ENCODE measurements around the gene STPG1.

STPG1 gene

GRCh38 chr1:24322470-24323177 is 91.0 kb downstream of the STPG1 start:
- H3K27ac ChIP-seq = peak overlapping the region; percentile 98
- no peak for DNase-seq (ENCODE audit: low read depth, low spot score)

DNA sequence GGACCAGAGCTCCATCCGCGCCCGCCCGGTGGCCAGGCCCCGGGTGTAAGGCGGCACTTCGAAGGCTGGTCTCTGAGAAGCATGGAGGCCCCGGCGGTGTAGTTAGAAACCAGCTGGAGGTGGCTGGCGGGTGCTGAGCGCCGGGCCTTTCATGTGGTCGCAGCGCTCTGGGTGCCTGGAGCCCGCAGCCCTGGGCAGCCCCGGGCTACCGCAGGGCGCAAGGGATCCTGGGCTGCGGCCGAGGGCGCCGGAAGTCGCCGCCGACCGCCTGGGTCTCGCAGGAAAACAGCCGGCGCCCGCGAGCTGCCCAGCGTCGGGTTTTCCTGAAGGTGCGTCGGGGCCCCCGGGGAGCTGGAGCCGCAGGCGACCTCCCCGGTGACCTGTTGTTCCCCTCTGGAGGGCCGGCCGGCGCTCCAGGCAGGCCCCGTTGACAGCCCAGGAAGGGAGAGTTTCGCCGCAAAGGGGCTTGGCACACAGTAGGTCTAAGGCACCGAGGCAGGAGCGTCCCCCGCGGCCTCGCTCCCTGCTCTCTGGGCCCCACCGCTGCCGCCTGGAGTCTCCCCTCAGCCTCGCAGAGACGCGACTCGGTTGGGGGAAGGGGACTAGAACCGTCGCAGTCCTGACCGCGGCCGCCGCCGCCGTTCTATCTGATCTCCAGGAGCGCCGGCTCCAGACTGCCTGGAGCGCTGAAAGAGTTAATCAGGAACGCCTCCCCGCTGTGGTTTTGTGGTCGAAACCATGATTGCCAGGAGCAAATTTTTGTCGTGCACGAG is 91.7 kb downstream of the STPG1 start:
- peak overlapping the region; percentile 98 for H3K27ac ChIP-seq
- peak; percentile 88 for DNase-seq (ENCODE audit: low read depth, low spot score)

DNA sequence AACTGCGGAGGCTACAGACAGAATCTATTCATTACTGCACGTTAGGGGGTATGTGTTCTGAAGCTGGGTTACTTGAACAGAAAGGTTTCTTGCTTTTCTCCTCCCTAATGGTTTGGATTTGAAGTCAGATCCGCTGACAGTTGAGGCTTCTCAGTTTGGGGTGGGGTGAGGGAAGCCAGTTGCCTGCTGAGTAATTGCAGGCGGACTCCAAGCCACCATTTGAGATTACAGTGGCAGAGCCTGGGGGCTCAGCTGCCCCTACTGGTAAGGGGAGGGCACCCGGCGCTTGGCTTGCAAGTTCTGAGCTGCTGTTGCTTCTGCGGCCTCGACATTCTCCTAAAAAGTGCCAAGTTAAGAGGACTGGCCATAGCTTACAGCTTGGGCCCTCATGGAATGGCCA is 92.5 kb downstream of the STPG1 start:
- H3K27ac ChIP-seq = peak overlapping the region; percentile 98
- no peak for DNase-seq (ENCODE audit: low read depth, low spot score)

DNA sequence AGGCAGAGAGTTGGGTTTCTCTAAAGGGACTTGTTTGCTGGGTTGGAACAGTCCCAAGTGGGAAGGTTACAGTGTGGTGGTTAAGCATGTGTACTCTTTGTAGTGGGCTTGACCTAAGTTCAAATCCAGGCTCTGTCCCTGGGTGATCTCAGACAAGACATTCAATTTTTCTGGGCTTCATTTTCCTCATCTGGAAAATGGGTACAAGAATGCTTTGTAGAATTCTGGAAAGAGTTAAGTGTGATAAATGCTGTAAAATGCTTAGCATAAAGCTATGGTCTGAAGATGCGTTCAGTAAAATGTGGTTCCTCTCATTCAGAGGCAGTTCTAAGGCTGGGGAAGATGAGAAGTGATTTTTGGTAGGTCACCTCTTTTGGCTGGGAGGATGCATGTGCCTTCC is 93.6 kb downstream of the STPG1 start:
- H3K27ac ChIP-seq = peak overlapping the region; percentile 98
- DNase-seq (ENCODE audit: low read depth, low spot score) = no peak

DNA sequence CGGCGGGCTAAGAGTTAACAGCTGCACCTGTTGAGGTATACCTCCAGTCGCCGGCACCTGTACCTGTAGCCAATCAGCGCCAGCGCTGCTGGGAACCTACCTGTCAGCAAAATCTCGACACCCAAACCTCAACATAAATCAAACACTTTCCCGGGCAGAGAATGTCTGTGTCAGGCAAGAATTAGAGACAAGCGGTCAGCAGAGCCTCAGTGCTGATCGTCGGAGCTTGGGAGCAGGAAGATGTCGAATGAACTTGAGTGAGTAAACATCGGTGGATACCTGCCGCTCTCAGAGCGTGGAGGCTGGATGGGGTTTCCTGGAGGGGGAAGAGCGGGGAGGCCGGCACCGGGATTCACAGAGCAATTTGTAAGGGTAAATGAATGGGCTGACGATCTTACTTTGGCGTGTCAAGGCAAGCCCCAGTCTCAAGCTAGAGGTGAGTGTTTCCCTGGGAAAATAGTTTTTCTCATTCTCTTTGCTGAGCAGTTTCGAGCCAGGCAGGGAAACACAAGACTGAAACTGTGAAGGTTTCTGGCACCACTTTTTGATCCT is 94.2 kb downstream of the STPG1 start, which contains the start of gene GRHL3:
TSS of gene GRHL3 (plus strand) at position 46 of the 552 bp plus-strand sequence. CDS start at position 241, 195 bp downstream.
- peak; percentile 94 for DNase-seq (ENCODE audit: low read depth, low spot score)
- peak within 1 kb of the TSS; percentile 98 for H3K27ac ChIP-seq

DNA sequence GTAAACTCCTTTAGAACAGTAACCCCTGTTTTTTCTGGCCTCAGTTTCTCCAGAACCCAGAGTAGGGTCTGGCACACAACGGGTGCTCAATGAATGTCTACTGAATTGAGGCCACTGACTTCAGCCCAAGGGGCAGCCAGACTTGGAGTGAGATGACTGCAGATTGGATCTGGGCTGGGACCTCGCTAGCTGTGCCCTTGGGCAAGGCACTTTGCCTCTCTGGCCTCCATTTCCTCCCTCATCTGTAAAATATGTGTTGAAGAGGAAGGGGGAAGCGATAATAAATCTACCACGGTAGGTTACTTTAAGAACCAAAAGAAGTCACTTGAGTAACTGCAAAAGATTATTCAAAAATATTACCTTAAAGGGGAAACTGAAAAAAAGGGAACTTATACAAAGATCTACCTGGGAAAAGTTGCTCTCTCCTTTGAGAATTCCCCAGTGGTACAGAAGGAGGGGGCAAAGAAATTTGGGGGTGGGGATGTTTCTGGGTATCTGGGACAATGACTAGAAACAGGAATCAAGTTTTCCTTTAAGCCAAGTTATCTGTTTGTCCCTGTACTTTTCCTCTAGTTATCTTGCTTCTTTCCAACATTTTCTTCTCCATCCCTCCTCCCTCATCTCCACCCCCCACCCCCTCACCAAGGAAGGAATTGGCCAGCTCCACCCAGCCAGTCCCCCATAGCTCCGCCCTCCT is 94.8 kb downstream of the STPG1 start:
- DNase-seq (ENCODE audit: low read depth, low spot score) = no peak
- H3K27ac ChIP-seq = peak overlapping the region; percentile 98

DNA sequence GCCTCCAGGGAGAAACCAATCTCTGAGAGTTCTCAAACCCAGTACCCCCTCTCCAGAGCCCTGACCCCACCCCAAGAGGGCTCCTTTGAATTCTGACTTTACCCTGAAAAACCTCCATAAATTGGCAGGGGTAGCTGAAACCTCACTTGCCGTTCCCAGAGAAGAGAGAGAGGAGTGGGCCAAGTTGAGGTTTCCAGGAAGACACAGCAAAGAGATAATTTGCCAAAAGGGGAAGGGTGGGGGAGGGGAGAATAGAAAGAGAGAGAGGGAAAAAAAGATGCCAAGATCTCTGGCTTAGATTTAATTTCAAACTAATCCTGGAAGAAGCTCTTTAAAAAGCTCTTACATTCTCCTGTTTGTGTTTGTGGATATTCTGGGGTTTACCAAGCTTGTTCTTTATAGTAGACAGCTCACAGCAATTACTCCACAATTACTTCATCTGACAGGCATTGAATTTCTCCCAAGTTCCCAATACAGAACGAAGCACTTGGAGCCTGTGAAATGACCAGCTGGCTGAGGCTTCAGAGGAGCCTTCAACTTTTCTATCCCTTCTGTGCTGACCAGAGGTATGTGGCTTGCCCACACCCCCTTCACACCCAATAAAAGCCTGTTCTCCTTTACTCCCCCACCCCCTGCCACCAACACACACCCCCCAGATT is 95.5 kb downstream of the STPG1 start:
- DNase-seq (ENCODE audit: low read depth, low spot score) = no peak
- H3K27ac ChIP-seq = peak overlapping the region; percentile 98

- peak overlapping the region; percentile 98 for H3K27ac ChIP-seq
- DNase-seq (ENCODE audit: low read depth, low spot score) = peak; percentile 96
Observed at GRCh38 chr1:24317081-24317480, 96.5 kb downstream of the STPG1 start.

- DNase-seq (ENCODE audit: low read depth, low spot score) = no peak
Observed at GRCh38 chr1:24316645-24317044, 96.9 kb downstream of the STPG1 start.

DNA sequence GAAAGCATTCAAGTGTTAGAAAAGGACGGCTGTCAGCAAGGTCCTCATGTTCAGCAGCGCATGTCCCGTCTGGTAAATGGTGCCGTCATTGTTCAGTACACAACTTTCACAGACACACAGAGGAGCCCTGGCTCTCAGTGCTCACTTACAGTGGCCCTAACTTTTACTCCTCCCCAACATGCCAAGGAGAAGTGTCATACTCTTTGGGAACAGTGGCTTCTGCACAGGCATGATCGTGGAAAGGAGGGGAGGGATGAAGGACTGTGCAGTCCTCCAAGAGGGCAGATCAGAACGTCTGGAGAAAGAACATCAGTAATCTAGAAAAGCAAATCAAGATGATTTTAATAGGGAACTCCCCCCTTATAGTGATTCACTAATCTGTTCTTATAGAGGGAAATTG is 98.2 kb downstream of the STPG1 start:
- peak overlapping the region; percentile 98 for H3K27ac ChIP-seq
- no peak for DNase-seq (ENCODE audit: low read depth, low spot score)

More at GRCh38 chr1:24316645-24317044, 96.9 kb downstream of the STPG1 start:
- H3K27ac ChIP-seq = peak overlapping the region; percentile 98

GRCh38 chr1:24311741-24312140 is 101.8 kb downstream of the STPG1 start:
- H3K27ac ChIP-seq = no peak overlapping the region
- no peak for DNase-seq (ENCODE audit: low read depth, low spot score)

DNA sequence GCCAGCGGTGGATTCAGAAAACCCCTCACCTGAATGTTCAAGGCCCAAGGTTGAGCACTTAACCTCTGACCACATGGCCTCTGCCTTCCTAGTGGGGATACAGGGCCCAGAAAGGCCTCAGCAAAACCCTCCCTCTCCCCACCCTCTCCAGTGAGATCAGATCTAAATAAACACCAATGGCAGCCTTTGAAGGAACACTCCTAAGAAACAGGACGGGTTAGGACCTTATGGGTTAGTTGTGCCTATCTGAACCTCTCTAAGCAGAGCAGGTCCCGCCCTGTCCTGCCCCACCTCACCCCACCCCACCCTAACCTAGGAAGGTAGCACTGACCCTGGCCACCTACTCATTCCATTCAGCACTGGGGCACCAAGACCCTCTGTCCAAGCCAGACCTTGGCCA is 102.3 kb downstream of the STPG1 start:
- H3K27ac ChIP-seq = no peak overlapping the region
- DNase-seq (ENCODE audit: low read depth, low spot score) = no peak

- peak overlapping the region; percentile 49 for H3K27ac ChIP-seq
- peak; percentile 90 for DNase-seq (ENCODE audit: low read depth, low spot score)
Observed at GRCh38 chr1:24309762-24310485, 103.7 kb downstream of the STPG1 start.

DNA sequence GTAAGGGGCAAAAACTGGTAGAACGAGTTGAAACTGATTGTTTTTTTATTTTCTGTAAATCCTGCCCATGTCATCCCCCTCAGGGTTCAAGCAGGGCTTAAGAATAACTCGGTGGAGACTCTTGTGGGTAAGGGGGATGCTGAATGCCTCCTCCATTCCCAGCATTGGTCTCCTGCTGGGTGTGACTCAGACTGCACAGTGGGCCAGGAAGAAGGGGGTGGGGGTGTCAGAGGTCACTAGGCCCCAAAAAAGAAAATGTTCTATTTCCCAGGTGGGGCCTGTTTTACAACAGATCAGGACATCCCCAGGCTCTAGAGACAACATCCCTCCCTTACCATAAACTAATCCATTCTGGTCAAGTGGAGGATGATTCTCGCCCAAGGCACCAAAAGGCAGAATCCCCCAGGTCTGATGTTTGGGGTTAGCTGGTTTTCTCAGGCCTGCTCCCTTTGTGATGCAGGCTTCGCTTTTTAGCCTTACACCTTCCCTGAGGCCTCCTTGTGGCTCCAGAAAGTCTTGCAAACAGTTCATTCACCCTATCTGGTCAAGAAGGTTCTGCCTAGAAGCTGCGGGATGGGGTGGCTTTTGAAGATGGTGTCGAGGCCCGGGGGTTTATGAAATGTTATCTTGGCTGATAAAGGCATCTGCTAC is 105.1 kb downstream of the STPG1 start:
- H3K27ac ChIP-seq = no peak overlapping the region
- DNase-seq (ENCODE audit: low read depth, low spot score) = no peak

All from epithelial cell of prostate (primary cell).